Measurements from ENCODE around the gene ZNF837. TPM values are rescaled to one million over a fixed set of nuclear protein-coding genes. Genes with fewer than 3 reads are reported as not detected.

ZNF837 gene
- 0.54 and 0.56 TPM in 2 replicates for total RNA-seq (2012; rRNA removed)
- polyA plus RNA-seq (2012; rRNA removed) = 1.2 and 1.9 TPM in 2 replicates
- 1.7 and 1.9 TPM in 2 replicates for polyA plus RNA-seq (2012; cell fraction: cytosol; rRNA removed)
- polyA plus RNA-seq (2012; cell fraction: nucleus; rRNA removed; ENCODE audit: low replicate concordance) = 0.97 and 3.2 TPM in 2 replicates
- percentile 32 among the genes with signal in this experiment for Bru-seq, nascent RNA
- BruChase-seq, experiment 1, labeled RNA remaining after a 6-hour chase = percentile 43 among the genes with signal in this experiment
- BruChase-seq, experiment 2, labeled RNA remaining after a 2-hour chase = percentile 34 among the genes with signal in this experiment
- long read RNA-seq, partial matches to known transcripts = 0 of 4 reads
- long read RNA-seq, other reads (novel, unspliced or antisense) = 1 of 4 reads

DNA sequence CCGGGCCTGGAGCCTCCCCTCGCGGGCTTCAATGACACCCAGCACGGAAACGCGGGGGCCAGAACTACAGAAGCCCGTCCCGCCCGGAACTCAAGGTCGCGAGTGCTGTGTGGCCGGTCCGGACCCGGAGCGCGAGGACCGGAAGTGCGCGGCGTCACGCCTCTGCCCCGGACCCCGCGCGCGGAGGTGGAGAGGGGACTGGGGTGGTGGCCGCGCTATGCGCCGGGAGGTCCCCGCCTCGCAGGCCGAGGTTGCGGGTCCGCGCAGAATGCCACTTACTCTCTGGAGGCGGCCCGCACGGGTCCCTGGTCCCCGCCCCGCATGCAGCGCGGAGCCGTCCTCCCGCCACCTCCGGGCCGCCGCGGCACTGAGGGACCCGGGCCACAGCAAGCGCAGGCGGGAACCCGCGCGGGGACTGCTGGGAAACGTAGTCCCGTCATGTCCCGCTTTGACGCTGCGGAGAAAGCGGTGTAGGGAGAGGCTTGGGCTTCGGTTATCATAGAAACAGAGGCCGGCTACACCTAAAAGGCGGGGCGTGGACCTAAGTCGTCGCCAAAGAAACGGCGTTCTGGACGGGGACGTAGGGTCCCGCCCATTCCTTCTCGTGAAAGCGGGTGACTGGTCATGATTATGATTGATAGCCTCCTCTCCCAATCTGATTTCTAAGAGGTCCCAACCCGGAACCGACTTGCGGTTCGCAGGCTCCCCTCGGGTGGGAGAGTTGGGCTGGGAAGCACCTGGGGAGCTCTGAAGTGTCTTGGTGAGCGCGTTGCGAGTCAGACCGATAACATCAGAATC is at the start of gene ZNF837:
Gene ZNF837 (minus strand): TSS at position 369 of the 798 bp plus-strand sequence. CDS start 11,698 bp downstream, outside the sequence.
- peak within 1 kb of the TSS; percentile 79 for H3K9ac ChIP-seq (ENCODE audit: low read depth, low read length)

More for the DNA sequence above, at the start of gene ZNF837:
- peak within 1 kb of the TSS; percentile 97 for H2AFZ ChIP-seq (replicated peaks; ENCODE audit: low read length, poor library complexity)
- peak within 1 kb of the TSS; percentile 47; the same call in 1 of the 2 replicates for H2BK120ac ChIP-seq (ENCODE audit: low read depth, low read length)
- peak within 1 kb of the TSS; percentile 89 for H3K4me2 ChIP-seq (ENCODE audit: low read depth, low read length)
- H3K36me3 ChIP-seq (ENCODE audit: control insufficient read depth, insufficient read depth, low read length) = no peaks in the 10 kb centered on the region
- intact Hi-C loops (cut with micrococcal nuclease) (no loop called here), dilution Hi-C loops (cut with HindIII; ENCODE audit: low sequenced_read_pairs, unreplicated experiment) (no loop called here), in situ Hi-C loops (cut with MboI; ENCODE audit: low sequenced_read_pairs) (no loop called here)
- H2BK15ac ChIP-seq (ENCODE audit: low read depth, low read length) = no peak within 1 kb of the TSS
- H3K27me3 ChIP-seq (ENCODE audit: control insufficient read depth, insufficient read depth, low read length) = no peaks in the 10 kb centered on the region
- peak within 1 kb of the TSS; percentile 95 for H3K4ac ChIP-seq (ENCODE audit: low read depth, low read length)
- H4K20me1 ChIP-seq (ENCODE audit: insufficient read depth, low read length) = no peaks in the 10 kb centered on the region
- peak within 1 kb of the TSS; percentile 59 for H3K14ac ChIP-seq (replicated peaks; ENCODE audit: low read depth, low read length)
- H3K4me1 ChIP-seq (ENCODE audit: control insufficient read depth, insufficient read depth, low read length) = peaks cover 13% of the 10 kb centered on the region
- peaks cover 18 to 39% of the 10 kb centered on the region in 2 experiments; a peak in 3 of 4 replicates for H3K79me1 ChIP-seq (ENCODE audit: low read depth in 1 of 2, low read length in 2 of 2)
- ChIA-PET CTCF (interaction anchor here (0.5 kb wide), 1 partner anchor 81 kb away, joined by 4 read pairs; no protein-coding TSS in a partner anchor), POLR2A (ENCODE audit: unreplicated experiment) (interaction anchor here (1.0 kb wide), 1 partner anchor 19 kb away, joined by 4 read pairs; the partner anchor contains the start of gene ZNF497)
- peak within 1 kb of the TSS; percentile 66 for H3K27ac ChIP-seq (ENCODE audit: insufficient read depth, low read length)
- DNase-seq (peak; percentile 100), ATAC-seq (ENCODE audit: low read depth) (peak; percentile 93)
- no TSS peak for BruUV-seq (replicated peaks)
- no peak within 1 kb of the TSS for H3K18ac ChIP-seq (ENCODE audit: low read depth, low read length)
- H2AK9ac ChIP-seq (replicated peaks; ENCODE audit: low read depth, low read length, poor library complexity) = peak within 1 kb of the TSS; percentile 96
- peak within 1 kb of the TSS; percentile 56 for H3K4me3 ChIP-seq (ENCODE audit: insufficient read depth, low read depth, low read length)
- TF ChIP-seq RFX5 (IDR thresholded peaks at IDR 0.05; ENCODE audit: low read depth, low read length) (no peak), FOS (IDR thresholded peaks at IDR 0.05; ENCODE audit: low read depth, low read length) (peak; percentile 45; the same call in 1 of the 2 replicates), MAZ (IDR thresholded peaks at IDR 0.05; ENCODE audit: borderline replicate concordance, low read depth, low read length) (peak; percentile 91; the same call in 1 of the 2 replicates), MXI1 (IDR thresholded peaks at IDR 0.05; ENCODE audit: borderline replicate concordance, low read depth, low read length) (peak; percentile 41), NFE2L2 (IDR thresholded peaks at IDR 0.05; ENCODE audit: low read depth, low read length) (0 out of 2 replicates have a peak, but pooled peaks have one; percentile 2), POLR2A (IDR thresholded peaks at IDR 0.05; ENCODE audit: low read depth, low read length) (peak; percentile 67), BHLHE40 (IDR thresholded peaks at IDR 0.05; ENCODE audit: low read depth, low read length) (peak; percentile 7; the same call in 1 of the 2 replicates), MAFK (IDR thresholded peaks at IDR 0.05; ENCODE audit: low read depth, low read length) (no peak)
- TF ChIP-seq, protein P1, sequence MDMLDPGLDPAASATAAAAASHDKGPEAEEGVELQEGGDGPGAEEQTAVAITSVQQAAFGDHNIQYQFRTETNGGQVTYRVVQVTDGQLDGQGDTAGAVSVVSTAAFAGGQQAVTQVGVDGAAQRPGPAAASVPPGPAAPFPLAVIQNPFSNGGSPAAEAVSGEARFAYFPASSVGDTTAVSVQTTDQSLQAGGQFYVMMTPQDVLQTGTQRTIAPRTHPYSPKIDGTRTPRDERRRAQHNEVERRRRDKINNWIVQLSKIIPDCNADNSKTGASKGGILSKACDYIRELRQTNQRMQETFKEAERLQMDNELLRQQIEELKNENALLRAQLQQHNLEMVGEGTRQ (IDR thresholded peaks at IDR 0.05; ENCODE audit: low read depth, low read length) = peak; percentile 33; the same call in 1 of the 2 replicates
- peak within 1 kb of the TSS; percentile 89 for H2AK5ac ChIP-seq (ENCODE audit: low read depth, low read length)
- peak within 1 kb of the TSS; percentile 93 to 99 for H4K8ac ChIP-seq (ENCODE audit: low read depth in 2 of 2, low read length in 2 of 2)
- H3K56ac ChIP-seq (ENCODE audit: extremely low read depth, insufficient read depth, low read length) = peak within 1 kb of the TSS; percentile 32; the same call in 1 of the 2 replicates
- H2BK20ac ChIP-seq (ENCODE audit: low read depth, low read length) = no peak within 1 kb of the TSS
- 0% methylated on average over 30 of the region's 83 CpGs; no CpG with 5 or more reads in 1 of the 2 experiments for whole genome bisulfite sequencing, 2 experiments (ENCODE audit: extremely low coverage in 2 of 2, insufficient read length in 1 of 2)
- H3K9me3 ChIP-seq (ENCODE audit: control insufficient read depth, insufficient read depth, low read length) = no peaks in the 10 kb centered on the region
- H4K5ac ChIP-seq (ENCODE audit: low read depth, low read length) = peak within 1 kb of the TSS; percentile 61
- peaks cover 26% of the 10 kb centered on the region for H3K9me1 ChIP-seq (ENCODE audit: insufficient read depth, low read length)
- peak within 1 kb of the TSS; percentile 88 for H4K91ac ChIP-seq (ENCODE audit: insufficient read depth, low read depth, low read length)
- peak within 1 kb of the TSS; percentile 75 for H2BK5ac ChIP-seq (ENCODE audit: low read depth, low read length, poor library complexity, severe bottlenecking)
- H3K23ac ChIP-seq (ENCODE audit: low read depth, low read length) = peak within 1 kb of the TSS; percentile 95

All from IMR-90 (cell line).